ENCODE measurements around the gene MICU1. TPM values are rescaled to one million over a fixed set of nuclear protein-coding genes. Genes with fewer than 3 reads are reported as not detected.

Gene MICU1
- total and polyA plus RNA-seq, 2 donors (not counting 3 experiments of a cell fraction or from before 2014, with no cell fraction given) = 27.5 to 48.0 TPM

GRCh38 chr10:72524489-72524888 lies 101.4 kb downstream of the MICU1 start:
- Histone ChIP-seq H2AFZ (ENCODE audit: low read depth, low read length) (no peak overlapping the region), H3K9me3 (replicated peaks; ENCODE audit: control insufficient read depth, insufficient read depth, low read length) (no peaks in the 10 kb centered on the region), H3K4me3 (replicated peaks in 1 of 3; ENCODE audit: insufficient read depth in 1 of 3, low read depth in 1 of 3, low read length in 3 of 3) (no peak overlapping the region), H3K9ac (replicated peaks; ENCODE audit: extremely low read depth, insufficient read depth, low read length) (no peak overlapping the region), H3K27ac (ENCODE audit: insufficient read depth, low read depth, low read length) (no peak overlapping the region), H3K9me1 (replicated peaks; ENCODE audit: control insufficient read depth, extremely low read depth, insufficient read depth, low read length) (no peaks in the 10 kb centered on the region), H4K20me1 (replicated peaks; ENCODE audit: control insufficient read depth, extremely low read depth, insufficient read depth, low read length) (no peaks in the 10 kb centered on the region), H3K4me2 (ENCODE audit: insufficient read depth, low read length) (no peak overlapping the region), H3K36me3 (ENCODE audit: control insufficient read depth in 2 of 2, extremely low read depth in 1 of 2, insufficient read depth in 2 of 2, low read length in 2 of 2) (no peaks in the 10 kb centered on the region), H3K27me3 (ENCODE audit: control insufficient read depth in 2 of 2, insufficient read depth in 2 of 2, low read length in 2 of 2) (no peaks in the 10 kb centered on the region), H3K79me2 (ENCODE audit: control insufficient read depth, insufficient read depth, low read length) (no peaks in the 10 kb centered on the region), H3K4me1 (ENCODE audit: control insufficient read depth, extremely low read depth, insufficient read depth, low read length) (no peaks in the 10 kb centered on the region)
- POLR2A ChIA-PET = no interaction called here
- intact Hi-C loops (cut with micrococcal nuclease) (no loop called here), dilution Hi-C loops (cut with MboI; ENCODE audit: extremely low pct_ligation_motif_present, low sequenced_read_pairs) (loop anchor here (10.0 kb wide), 1 partner anchor 170 kb away; the partner anchor contains the start of gene MCU)
- FAIRE-seq (no peak), DNase-seq (ENCODE audit: low read depth, low spot score) (no peak)
- TF ChIP-seq, protein P1, sequence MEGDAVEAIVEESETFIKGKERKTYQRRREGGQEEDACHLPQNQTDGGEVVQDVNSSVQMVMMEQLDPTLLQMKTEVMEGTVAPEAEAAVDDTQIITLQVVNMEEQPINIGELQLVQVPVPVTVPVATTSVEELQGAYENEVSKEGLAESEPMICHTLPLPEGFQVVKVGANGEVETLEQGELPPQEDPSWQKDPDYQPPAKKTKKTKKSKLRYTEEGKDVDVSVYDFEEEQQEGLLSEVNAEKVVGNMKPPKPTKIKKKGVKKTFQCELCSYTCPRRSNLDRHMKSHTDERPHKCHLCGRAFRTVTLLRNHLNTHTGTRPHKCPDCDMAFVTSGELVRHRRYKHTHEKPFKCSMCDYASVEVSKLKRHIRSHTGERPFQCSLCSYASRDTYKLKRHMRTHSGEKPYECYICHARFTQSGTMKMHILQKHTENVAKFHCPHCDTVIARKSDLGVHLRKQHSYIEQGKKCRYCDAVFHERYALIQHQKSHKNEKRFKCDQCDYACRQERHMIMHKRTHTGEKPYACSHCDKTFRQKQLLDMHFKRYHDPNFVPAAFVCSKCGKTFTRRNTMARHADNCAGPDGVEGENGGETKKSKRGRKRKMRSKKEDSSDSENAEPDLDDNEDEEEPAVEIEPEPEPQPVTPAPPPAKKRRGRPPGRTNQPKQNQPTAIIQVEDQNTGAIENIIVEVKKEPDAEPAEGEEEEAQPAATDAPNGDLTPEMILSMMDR (IDR thresholded peaks at IDR 0.05; ENCODE audit: extremely low read depth in 1 of 2, insufficient read depth in 1 of 2, low read depth in 1 of 2, low read length in 2 of 2) = no peak
- CTCF ChIA-PET = no interaction called here
- BruUV-seq (replicated peaks) = no TSS peak

- POLR2A ChIA-PET = no interaction called here
- H3K4me2 ChIP-seq (ENCODE audit: insufficient read depth, low read length) = no peak overlapping the region
- H3K9ac ChIP-seq (replicated peaks; ENCODE audit: extremely low read depth, insufficient read depth, low read length) = no peak overlapping the region
- no peaks in the 10 kb centered on the region for H3K27me3 ChIP-seq (ENCODE audit: control insufficient read depth in 2 of 2, insufficient read depth in 2 of 2, low read length in 2 of 2)
- no peak overlapping the region for H2AFZ ChIP-seq (ENCODE audit: low read depth, low read length)
- H3K4me1 ChIP-seq (ENCODE audit: control insufficient read depth, extremely low read depth, insufficient read depth, low read length) = no peaks in the 10 kb centered on the region
- no peaks in the 10 kb centered on the region for H3K9me3 ChIP-seq (replicated peaks; ENCODE audit: control insufficient read depth, insufficient read depth, low read length)
- no peaks in the 10 kb centered on the region for H3K9me1 ChIP-seq (replicated peaks; ENCODE audit: control insufficient read depth, extremely low read depth, insufficient read depth, low read length)
- H3K79me2 ChIP-seq (ENCODE audit: control insufficient read depth, insufficient read depth, low read length) = no peaks in the 10 kb centered on the region
- FAIRE-seq (no peak), DNase-seq (ENCODE audit: low read depth, low spot score) (no peak)
- no peaks in the 10 kb centered on the region for H3K36me3 ChIP-seq (ENCODE audit: control insufficient read depth in 2 of 2, extremely low read depth in 1 of 2, insufficient read depth in 2 of 2, low read length in 2 of 2)
- dilution Hi-C loops (cut with MboI; ENCODE audit: extremely low pct_ligation_motif_present, low sequenced_read_pairs) (loop anchor here (10.0 kb wide), 1 partner anchor 171 kb away; the partner anchor contains the start of gene MCU), intact Hi-C loops (cut with micrococcal nuclease) (no loop called here)
- no peak for TF ChIP-seq GATA2 (IDR thresholded peaks at IDR 0.05; ENCODE audit: insufficient read depth, insufficient read length, low read depth, low read length)
- CTCF ChIA-PET = no interaction called here
- no peak overlapping the region for H3K27ac ChIP-seq (ENCODE audit: insufficient read depth, low read depth, low read length)
- H3K4me3 ChIP-seq (replicated peaks in 1 of 3; ENCODE audit: insufficient read depth in 1 of 3, low read depth in 1 of 3, low read length in 3 of 3) = no peak overlapping the region
- no TSS peak for BruUV-seq (replicated peaks)
- no peaks in the 10 kb centered on the region for H4K20me1 ChIP-seq (replicated peaks; ENCODE audit: control insufficient read depth, extremely low read depth, insufficient read depth, low read length)
These were observed 101.9 kb downstream of the MICU1 start for GRCh38 chr10:72523932-72524396.

All from endothelial cell of umbilical vein (primary cell).